Sciatic nerve (tissue), 2 donors: ENCODE results near the gene LCP1. TPM values are rescaled to one million over a fixed set of nuclear protein-coding genes. Genes with fewer than 3 reads are reported as not detected.

Experiments used
- ATAC-seq: fragments of 200-7000 bp; cut with Tn5 transposase; one replicate; pipeline ENCODE4 v1.9.1; 2020; ENCODE audit warnings: mild to moderate bottlenecking, moderate library complexity
- DNase-seq: peaks from one replicate; pipeline ENCODE4 v3.0.0-alpha.2; 2020; ENCODE audit warnings: low spot score
- intact Hi-C: fragments of 100-400 bp; cut with DNase I; formaldehyde crosslinking; loops from one replicate; pipeline ENCODE4 v1.14.2; 2022
- total RNA-seq: library from RNA; stranded (reverse); fragmentation: NEBNext Ultra II Directional; extraction: Animal tissue kit (Norgen Biotek cat#: 25700); gene quantifications from one replicate; pipeline ENCODE4 v1.2.1, GENCODE V29; 2021
- donor health status: DM: no; HTN: no; CAD: no.
- donor health status: DM: no; HTN: no; CAD: no.

Gene LCP1
- total RNA-seq, 1 donor from 2014 or later, result 52.7 TPM

- DNase-seq (no peak), ATAC-seq (no peak)
- intact Hi-C loops, result no loop called here
Observed at GRCh38 chr13:46085737-46086136, 96.2 kb downstream of the LCP1 start.

DNA sequence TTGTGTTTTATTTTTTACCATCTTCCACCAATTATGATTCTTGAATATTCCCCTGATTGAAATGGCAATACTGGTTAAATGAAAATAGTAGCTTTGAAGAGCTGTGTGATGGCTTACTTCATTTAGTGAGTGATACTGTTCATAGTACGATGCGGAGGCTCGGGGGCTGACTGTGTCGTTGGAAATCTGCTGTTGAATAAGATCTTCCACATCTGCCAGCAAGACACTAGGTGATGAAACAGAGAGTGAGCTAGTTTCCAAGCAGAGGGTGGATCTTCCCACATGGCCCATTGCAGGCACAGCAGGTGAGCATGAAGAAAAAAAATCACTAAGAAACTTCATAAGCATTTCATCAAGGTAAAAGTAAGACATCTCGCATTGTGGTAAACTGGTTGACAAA lies 99.7 kb downstream of the LCP1 start:
- ATAC-seq (no peak), DNase-seq (no peak)
- intact Hi-C loops, result no loop called here

DNA sequence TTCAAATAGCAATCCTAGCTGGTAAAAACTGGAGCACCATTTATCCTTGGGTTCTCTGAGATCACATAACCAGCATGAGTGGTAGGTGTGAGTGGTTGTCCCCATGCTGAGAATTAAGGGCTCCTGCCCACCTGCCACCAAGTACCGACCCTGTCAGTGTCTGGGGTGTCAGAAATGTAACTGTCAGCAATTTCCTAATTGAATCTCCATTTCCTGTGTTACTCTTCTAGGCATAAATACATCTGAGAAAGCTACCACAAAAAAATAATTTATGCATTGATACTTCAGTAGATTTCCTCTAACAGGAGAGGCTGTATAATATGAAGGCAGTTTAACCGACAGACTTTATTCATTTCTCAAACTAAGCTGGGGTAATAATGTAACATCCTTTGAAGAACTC lies 102.2 kb downstream of the LCP1 start:
- DNase-seq, result no peak
- ATAC-seq, result no peak
- intact Hi-C loops, result no loop called here

- ATAC-seq (no peak), DNase-seq (no peak)
- intact Hi-C loops, result no loop called here
Observed at GRCh38 chr13:46077265-46077664, 104.7 kb downstream of the LCP1 start.

DNA sequence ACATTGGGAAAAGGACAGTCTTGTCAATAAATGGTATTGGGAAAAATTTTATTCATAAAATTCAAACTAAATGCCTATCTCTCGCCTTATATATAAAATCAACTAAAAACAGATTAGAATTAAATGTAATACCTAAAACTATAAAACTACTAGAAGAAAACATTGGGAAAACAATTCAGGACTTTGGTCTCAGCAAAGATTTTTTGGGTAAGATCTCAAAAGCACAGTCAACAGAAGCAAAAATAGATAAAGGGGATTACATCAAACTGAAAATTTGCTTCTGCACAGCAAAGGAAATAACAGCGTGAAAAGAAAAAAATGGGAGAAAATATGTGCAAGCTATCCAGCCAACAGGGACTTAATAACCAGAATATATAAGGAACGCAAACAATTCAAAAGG lies 105.2 kb downstream of the LCP1 start:
- intact Hi-C loops, result no loop called here
- DNase-seq (no peak), ATAC-seq (no peak)

Other genes with a start within 250 kb of the LCP1 start
- gene ZC3H13, start 129.4 kb downstream of the LCP1 start, total RNA-seq, result 74.1 TPM
- gene CPB2, start 77.1 kb downstream of the LCP1 start, total RNA-seq, result not detected
- 0.49 TPM for gene LRRC63, start 29.8 kb upstream of the LCP1 start, total RNA-seq
- gene RUBCNL, start 205.1 kb upstream of the LCP1 start, total RNA-seq, result 7.3 TPM